ENCODE data around the gene SLC4A9.

- no peak for TF ChIP-seq EZH2phosphoT487 (IDR thresholded peaks at IDR 0.05; ENCODE audit: insufficient read depth, low read depth)
- no peak for TF ChIP-seq EZH2 (IDR thresholded peaks at IDR 0.05; ENCODE audit: insufficient read depth, poor library complexity, severe bottlenecking)
These were observed 57.2 kb downstream of the SLC4A9 start for GRCh38 chr5:140417235-140417634.
